ENCODE measurements around the gene RYR3.

DNA sequence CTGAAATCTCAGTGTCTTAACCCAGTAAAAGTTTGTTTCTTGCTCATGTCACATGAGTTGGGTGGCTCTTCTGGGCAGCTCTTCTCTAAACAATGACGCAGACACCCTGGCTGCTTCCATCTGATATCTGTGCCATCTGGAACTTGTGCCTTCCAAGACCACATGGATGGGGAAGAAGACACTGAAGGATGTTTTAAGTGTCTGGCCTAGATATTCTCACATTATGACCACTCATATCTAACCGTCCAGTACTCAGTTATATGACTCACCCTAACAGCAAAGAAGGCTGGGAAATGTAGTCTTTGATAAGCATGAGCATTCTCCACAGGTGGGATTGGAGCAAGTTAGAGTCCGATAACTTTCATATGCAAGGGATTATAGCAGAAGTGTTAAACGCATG lies 66.4 kb downstream of the RYR3 start:
- TF ChIP-seq, protein P1, sequence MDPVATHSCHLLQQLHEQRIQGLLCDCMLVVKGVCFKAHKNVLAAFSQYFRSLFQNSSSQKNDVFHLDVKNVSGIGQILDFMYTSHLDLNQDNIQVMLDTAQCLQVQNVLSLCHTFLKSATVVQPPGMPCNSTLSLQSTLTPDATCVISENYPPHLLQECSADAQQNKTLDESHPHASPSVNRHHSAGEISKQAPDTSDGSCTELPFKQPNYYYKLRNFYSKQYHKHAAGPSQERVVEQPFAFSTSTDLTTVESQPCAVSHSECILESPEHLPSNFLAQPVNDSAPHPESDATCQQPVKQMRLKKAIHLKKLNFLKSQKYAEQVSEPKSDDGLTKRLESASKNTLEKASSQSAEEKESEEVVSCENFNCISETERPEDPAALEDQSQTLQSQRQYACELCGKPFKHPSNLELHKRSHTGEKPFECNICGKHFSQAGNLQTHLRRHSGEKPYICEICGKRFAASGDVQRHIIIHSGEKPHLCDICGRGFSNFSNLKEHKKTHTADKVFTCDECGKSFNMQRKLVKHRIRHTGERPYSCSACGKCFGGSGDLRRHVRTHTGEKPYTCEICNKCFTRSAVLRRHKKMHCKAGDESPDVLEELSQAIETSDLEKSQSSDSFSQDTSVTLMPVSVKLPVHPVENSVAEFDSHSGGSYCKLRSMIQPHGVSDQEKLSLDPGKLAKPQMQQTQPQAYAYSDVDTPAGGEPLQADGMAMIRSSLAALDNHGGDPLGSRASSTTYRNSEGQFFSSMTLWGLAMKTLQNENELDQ (tag by site-specific recombination; IDR thresholded peaks at IDR 0.05; ENCODE audit: low read depth) = no peak
- TF ChIP-seq ZNF416 (tag by site-specific recombination; IDR thresholded peaks at IDR 0.05) (no peak), KLF16 (tag by site-specific recombination; IDR thresholded peaks at IDR 0.05) (no peak), ZNF660 (tag by site-specific recombination; IDR thresholded peaks at IDR 0.05) (no peak), ZNF274 (IDR thresholded peaks at IDR 0.05; ENCODE audit: low read length) (no peak), ZNF274 (tag by site-specific recombination; IDR thresholded peaks at IDR 0.05; ENCODE audit: borderline replicate concordance) (no peak), ZNF24 (tag by site-specific recombination; IDR thresholded peaks at IDR 0.05) (no peak), ZBTB7A (tag by site-specific recombination; IDR thresholded peaks at IDR 0.05; ENCODE audit: low read depth) (no peak)
- TF ChIP-seq, protein P2, sequence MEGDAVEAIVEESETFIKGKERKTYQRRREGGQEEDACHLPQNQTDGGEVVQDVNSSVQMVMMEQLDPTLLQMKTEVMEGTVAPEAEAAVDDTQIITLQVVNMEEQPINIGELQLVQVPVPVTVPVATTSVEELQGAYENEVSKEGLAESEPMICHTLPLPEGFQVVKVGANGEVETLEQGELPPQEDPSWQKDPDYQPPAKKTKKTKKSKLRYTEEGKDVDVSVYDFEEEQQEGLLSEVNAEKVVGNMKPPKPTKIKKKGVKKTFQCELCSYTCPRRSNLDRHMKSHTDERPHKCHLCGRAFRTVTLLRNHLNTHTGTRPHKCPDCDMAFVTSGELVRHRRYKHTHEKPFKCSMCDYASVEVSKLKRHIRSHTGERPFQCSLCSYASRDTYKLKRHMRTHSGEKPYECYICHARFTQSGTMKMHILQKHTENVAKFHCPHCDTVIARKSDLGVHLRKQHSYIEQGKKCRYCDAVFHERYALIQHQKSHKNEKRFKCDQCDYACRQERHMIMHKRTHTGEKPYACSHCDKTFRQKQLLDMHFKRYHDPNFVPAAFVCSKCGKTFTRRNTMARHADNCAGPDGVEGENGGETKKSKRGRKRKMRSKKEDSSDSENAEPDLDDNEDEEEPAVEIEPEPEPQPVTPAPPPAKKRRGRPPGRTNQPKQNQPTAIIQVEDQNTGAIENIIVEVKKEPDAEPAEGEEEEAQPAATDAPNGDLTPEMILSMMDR (tag by site-specific recombination; IDR thresholded peaks at IDR 0.05) = no peak
- TF ChIP-seq, protein P3, sequence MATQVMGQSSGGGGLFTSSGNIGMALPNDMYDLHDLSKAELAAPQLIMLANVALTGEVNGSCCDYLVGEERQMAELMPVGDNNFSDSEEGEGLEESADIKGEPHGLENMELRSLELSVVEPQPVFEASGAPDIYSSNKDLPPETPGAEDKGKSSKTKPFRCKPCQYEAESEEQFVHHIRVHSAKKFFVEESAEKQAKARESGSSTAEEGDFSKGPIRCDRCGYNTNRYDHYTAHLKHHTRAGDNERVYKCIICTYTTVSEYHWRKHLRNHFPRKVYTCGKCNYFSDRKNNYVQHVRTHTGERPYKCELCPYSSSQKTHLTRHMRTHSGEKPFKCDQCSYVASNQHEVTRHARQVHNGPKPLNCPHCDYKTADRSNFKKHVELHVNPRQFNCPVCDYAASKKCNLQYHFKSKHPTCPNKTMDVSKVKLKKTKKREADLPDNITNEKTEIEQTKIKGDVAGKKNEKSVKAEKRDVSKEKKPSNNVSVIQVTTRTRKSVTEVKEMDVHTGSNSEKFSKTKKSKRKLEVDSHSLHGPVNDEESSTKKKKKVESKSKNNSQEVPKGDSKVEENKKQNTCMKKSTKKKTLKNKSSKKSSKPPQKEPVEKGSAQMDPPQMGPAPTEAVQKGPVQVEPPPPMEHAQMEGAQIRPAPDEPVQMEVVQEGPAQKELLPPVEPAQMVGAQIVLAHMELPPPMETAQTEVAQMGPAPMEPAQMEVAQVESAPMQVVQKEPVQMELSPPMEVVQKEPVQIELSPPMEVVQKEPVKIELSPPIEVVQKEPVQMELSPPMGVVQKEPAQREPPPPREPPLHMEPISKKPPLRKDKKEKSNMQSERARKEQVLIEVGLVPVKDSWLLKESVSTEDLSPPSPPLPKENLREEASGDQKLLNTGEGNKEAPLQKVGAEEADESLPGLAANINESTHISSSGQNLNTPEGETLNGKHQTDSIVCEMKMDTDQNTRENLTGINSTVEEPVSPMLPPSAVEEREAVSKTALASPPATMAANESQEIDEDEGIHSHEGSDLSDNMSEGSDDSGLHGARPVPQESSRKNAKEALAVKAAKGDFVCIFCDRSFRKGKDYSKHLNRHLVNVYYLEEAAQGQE (tag by site-specific recombination; IDR thresholded peaks at IDR 0.05) = no peak
- TF ChIP-seq, protein P4, sequence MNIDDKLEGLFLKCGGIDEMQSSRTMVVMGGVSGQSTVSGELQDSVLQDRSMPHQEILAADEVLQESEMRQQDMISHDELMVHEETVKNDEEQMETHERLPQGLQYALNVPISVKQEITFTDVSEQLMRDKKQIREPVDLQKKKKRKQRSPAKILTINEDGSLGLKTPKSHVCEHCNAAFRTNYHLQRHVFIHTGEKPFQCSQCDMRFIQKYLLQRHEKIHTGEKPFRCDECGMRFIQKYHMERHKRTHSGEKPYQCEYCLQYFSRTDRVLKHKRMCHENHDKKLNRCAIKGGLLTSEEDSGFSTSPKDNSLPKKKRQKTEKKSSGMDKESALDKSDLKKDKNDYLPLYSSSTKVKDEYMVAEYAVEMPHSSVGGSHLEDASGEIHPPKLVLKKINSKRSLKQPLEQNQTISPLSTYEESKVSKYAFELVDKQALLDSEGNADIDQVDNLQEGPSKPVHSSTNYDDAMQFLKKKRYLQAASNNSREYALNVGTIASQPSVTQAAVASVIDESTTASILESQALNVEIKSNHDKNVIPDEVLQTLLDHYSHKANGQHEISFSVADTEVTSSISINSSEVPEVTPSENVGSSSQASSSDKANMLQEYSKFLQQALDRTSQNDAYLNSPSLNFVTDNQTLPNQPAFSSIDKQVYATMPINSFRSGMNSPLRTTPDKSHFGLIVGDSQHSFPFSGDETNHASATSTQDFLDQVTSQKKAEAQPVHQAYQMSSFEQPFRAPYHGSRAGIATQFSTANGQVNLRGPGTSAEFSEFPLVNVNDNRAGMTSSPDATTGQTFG (tag by site-specific recombination; IDR thresholded peaks at IDR 0.05; ENCODE audit: borderline replicate concordance) = no peak
- TF ChIP-seq, protein P5, sequence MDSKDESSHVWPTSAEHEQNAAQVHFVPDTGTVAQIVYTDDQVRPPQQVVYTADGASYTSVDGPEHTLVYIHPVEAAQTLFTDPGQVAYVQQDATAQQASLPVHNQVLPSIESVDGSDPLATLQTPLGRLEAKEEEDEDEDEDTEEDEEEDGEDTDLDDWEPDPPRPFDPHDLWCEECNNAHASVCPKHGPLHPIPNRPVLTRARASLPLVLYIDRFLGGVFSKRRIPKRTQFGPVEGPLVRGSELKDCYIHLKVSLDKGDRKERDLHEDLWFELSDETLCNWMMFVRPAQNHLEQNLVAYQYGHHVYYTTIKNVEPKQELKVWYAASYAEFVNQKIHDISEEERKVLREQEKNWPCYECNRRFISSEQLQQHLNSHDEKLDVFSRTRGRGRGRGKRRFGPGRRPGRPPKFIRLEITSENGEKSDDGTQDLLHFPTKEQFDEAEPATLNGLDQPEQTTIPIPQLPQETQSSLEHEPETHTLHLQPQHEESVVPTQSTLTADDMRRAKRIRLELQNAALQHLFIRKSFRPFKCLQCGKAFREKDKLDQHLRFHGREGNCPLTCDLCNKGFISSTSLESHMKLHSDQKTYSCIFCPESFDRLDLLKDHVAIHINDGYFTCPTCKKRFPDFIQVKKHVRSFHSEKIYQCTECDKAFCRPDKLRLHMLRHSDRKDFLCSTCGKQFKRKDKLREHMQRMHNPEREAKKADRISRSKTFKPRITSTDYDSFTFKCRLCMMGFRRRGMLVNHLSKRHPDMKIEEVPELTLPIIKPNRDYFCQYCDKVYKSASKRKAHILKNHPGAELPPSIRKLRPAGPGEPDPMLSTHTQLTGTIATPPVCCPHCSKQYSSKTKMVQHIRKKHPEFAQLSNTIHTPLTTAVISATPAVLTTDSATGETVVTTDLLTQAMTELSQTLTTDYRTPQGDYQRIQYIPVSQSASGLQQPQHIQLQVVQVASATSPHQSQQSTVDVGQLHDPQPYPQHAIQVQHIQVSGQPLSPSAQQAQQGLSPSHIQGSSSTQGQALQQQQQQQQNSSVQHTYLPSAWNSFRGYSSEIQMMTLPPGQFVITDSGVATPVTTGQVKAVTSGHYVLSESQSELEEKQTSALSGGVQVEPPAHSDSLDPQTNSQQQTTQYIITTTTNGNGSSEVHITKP (tag by site-specific recombination; IDR thresholded peaks at IDR 0.05) = no peak
- TF ChIP-seq, protein P6, sequence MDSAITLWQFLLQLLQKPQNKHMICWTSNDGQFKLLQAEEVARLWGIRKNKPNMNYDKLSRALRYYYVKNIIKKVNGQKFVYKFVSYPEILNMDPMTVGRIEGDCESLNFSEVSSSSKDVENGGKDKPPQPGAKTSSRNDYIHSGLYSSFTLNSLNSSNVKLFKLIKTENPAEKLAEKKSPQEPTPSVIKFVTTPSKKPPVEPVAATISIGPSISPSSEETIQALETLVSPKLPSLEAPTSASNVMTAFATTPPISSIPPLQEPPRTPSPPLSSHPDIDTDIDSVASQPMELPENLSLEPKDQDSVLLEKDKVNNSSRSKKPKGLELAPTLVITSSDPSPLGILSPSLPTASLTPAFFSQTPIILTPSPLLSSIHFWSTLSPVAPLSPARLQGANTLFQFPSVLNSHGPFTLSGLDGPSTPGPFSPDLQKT (IDR thresholded peaks at IDR 0.05; ENCODE audit: borderline replicate concordance, low read depth, low read length) = no peak

Measured in HEK293 (cell line).